Measurements from ENCODE around the gene NTNG2.

The NTNG2 gene

DNA sequence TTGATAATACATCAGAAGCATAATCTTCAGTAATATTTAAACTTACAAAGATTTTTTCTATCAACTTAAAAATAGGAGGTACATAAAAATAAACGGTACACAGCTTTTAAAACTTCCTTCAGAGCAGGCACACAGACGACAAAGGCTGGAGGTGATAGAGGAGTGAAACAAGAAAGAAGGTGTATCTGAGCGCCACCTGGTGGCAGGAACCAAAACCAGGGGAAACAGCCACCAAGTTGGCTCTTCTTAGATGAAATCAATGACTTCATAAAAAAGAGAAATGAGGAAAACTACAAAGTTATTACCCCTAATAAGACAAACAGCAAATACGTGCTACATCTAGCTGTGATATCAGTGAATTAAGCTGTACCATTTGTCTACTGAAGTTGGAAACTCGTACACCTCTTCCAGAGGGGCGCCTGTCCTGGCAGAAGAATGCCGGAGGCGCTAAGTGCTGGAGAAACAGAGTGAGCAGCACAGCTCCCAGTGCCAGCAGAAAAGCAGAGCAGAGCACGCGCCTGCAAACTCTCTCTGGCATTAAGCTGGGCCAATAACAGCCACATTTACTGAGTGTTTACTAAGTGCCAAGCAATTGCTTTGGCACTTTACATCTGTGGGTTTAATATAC lies 107.0 kb downstream of the NTNG2 start:
- peak; percentile 85 for DNase-seq

DNA sequence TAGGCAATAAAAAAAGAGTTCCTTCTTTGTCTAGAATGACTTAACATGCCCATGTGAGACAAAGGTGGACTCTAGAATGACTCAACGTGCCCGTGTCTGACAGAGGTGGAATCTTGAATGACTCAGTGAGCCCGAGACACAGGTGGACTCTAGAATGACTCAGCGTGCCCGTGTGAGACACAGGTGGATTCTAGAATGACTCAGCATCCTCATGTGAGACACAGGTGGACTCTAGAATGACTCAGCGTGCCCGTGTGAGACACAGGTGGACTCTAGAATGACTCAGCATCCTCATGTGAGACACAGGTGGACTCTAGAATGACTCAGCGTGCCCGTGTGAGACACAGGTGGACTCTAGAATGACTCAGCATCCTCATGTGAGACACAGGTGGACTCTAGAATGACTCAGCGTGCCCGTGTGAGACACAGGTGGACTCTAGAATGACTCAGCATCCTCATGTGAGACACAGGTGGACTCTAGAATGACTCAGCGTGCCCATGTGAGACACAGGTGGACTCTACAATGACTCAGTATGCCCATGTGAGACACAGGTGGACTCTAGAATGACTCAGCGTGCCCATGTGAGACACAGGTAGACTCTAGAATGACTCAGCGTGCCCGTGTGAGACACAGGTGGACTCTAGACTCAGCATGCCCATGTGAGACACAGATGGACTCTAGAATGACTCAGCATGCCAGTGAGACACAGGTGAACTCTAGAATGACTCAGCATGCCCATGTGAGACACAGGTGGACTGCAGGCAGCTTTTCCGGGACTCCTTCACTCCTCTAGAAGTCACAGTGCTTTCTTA lies 108.1 kb downstream of the NTNG2 start:
- peak; percentile 60 for DNase-seq

DNA sequence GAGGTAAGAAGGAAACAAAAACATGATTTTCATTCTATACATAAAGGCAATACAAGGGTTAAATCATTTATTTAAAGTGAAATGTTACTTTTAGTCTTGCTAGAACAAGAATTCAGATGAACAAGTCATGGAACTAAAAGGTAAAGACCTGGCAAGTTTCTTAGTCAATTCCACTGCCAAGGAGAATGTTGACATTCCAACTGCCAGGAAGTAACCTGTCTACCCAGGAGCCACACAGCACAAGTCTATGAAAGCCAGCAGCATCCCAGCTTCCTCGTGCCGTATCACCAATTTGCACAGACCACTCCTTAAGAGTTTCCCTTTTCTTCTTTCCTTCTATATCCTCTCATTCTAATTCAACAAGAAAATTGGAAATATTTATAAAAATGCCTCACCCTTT lies 113.0 kb downstream of the NTNG2 start:
- no peak for DNase-seq

DNA sequence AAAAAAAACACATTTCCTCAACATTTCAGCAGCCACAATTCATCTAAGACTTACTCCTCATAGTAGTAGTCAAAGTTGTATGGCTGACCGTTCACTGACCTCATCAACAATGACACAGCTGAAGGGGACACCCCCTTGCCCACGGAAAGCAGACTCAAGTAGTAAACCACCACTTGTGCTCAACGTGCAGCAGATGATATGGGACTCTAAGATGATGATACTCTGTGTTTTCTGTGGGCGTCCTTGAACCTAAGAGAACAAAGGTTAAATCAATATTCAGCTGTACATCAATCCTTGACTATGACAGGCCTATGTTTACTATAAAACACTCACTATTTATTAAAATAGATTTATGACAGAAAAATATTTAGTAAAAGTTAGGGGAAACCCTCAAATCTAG lies 121.3 kb downstream of the NTNG2 start:
- no peak for DNase-seq

DNA sequence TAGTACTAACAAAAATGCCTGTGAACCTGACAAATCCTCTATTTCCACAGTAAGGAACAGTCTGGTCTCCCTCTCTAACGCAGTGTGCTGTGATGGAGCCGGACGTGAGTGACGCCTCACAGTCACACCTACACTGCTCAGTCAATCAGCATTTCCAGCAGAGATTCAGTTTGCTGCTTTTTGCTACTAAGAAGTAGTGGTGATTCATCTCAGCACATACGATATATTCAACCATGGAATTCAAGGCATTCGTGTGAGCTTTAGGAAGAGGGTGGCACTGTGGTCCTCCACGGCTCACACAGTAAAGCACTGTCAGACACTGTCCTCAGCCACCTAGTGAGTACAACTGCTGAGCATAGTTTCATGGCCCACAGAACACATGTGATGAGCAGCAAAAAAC lies 122.0 kb downstream of the NTNG2 start:
- no peak for DNase-seq

- DNase-seq, result no peak
Observed at GRCh38 chr9:132287256-132287760, 125.5 kb downstream of the NTNG2 start.

GRCh38 chr9:132288361-132288760 lies 126.5 kb downstream of the NTNG2 start:
- no peak for DNase-seq

DNA sequence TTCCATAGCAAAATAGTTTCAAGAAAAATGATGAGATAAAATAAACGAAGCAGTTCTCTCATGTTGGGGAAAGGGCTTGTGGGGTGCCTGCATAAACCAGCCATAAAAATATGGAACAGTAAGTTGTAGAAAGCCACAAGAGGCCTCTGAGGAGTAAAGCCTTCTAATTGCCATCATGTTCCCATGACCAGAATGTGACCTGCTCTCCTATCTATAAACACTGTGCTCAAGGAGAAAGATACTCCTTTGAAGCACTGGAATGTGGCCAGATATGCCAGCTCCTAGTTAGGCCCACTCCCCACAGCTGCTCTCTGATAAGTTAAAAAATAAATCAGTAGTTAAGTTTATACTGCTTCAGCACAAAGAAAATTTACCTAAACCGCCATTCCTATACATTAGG lies 127.1 kb downstream of the NTNG2 start:
- no peak for DNase-seq

DNA sequence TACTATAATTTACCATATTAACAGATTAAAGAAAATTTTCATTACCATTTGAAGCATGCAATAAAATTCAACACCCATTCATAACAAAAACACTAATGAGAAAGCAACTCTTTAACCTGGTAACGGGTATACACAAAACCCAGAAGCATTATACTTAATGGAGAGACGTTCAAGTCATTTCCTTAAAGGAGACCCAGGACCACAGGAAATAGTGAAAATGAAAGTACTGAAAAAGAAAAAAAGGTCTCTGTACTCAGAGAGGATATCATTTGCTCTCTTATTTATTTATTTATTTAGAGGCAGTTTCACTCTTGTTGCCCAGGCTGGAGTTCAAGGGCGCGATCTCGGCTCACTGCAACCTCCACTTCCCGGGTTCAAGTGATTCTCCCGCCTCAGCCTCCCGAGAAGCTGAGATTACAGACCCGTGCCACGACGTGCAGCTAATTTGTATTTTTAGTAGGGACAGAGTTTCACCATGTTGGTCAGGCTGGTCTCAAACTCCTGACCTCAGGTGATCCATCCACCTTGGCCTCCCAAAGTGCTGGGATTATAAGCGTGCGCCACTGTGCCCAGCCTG lies 131.4 kb downstream of the NTNG2 start:
- no peak for DNase-seq

All from activated CD8-positive, alpha-beta memory T cell treated with anti-CD3 and anti-CD28 coated beads, Interleukin-2, amount 50 U/mL, for 48 hours (primary cell).